ENCODE data around the gene HOXC5.

The HOXC5 gene

GRCh38 chr12:53986686-53987483 is 46.0 kb upstream of the HOXC5 start:
- no peak for DNase-seq (ENCODE audit: low read depth)
- H3K4me3 ChIP-seq (ENCODE audit: low read depth, low read length): no peak overlapping the region
- TF ChIP-seq, protein P1, sequence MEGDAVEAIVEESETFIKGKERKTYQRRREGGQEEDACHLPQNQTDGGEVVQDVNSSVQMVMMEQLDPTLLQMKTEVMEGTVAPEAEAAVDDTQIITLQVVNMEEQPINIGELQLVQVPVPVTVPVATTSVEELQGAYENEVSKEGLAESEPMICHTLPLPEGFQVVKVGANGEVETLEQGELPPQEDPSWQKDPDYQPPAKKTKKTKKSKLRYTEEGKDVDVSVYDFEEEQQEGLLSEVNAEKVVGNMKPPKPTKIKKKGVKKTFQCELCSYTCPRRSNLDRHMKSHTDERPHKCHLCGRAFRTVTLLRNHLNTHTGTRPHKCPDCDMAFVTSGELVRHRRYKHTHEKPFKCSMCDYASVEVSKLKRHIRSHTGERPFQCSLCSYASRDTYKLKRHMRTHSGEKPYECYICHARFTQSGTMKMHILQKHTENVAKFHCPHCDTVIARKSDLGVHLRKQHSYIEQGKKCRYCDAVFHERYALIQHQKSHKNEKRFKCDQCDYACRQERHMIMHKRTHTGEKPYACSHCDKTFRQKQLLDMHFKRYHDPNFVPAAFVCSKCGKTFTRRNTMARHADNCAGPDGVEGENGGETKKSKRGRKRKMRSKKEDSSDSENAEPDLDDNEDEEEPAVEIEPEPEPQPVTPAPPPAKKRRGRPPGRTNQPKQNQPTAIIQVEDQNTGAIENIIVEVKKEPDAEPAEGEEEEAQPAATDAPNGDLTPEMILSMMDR (IDR thresholded peaks at IDR 0.05; ENCODE audit: control insufficient read depth, extremely low read depth, insufficient read depth): no peak

DNA sequence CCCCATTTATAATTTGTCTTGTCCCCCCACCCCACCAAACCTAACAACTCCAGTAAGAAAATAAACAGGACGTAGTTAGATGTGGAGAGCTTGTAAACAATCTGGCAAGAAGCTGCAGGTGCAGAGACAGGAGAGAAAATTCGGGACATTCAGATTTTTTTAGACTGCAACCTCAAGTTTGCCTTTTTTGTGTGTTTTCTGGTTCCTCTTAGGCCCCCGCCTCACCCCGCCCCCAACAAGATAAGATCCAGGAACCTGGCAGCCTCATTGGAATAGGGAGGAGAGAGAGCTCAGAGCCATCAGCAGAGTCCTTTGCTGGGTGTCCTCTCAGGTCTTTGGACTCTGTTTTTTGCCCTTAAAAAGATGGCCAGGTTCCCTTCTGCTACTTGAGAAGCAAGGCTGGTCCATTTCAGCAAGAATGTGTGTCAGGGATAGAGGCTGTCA is 45.0 kb upstream of the HOXC5 start:
- DNase-seq (ENCODE audit: low read depth): no peak
- no peak overlapping the region for H3K4me3 ChIP-seq (ENCODE audit: low read depth, low read length)

DNA sequence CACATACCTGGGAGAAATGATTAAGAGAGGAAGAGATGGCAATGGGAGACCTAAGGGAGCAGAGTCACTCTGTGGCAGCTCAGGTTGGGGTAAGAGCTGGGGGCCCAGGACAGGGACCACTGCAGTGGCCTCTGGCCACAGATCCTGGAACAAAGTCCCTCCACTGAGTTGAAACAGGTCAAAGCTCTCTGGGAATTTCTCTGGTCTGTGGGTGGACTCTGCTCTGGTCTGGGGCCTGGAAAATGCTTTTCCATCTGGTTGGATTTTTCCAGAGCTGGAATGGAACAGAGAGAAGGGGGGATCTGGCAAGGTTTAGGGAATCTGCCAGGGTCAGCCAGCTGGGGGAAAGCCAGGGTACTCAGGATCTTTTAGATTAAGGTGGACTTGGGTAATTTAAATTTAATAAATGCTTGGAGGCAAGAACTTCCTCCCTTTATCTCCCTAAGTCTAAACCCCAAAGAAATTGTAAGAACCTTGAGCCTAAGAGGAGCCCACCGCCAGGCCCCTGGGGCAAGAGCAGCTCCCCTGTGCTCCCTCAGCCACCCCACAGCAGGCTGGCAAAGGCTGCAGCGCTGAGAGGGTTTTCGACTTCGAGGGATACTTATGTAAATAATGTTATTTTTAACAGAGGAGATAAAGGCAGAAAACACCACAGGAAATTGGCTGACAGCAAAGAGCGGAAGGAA is 44.2 kb upstream of the HOXC5 start:
- H3K4me3 ChIP-seq (ENCODE audit: low read depth, low read length): peak overlapping the region; percentile 31

More for the DNA sequence above, 45.0 kb upstream of the HOXC5 start:
- TF ChIP-seq, protein P1 (IDR thresholded peaks at IDR 0.05; ENCODE audit: control insufficient read depth, extremely low read depth, insufficient read depth): no peak

GRCh38 chr12:53989227-53990113 is 43.4 kb upstream of the HOXC5 start:
- TF ChIP-seq, protein P1 (IDR thresholded peaks at IDR 0.05; ENCODE audit: control insufficient read depth, extremely low read depth, insufficient read depth): peak; percentile 68
- H3K4me3 ChIP-seq (ENCODE audit: low read depth, low read length): peak overlapping the region; percentile 31
- DNase-seq (ENCODE audit: low read depth): no peak

More for the DNA sequence above, 44.2 kb upstream of the HOXC5 start:
- no peak for DNase-seq (ENCODE audit: low read depth)
- TF ChIP-seq, protein P1 (IDR thresholded peaks at IDR 0.05; ENCODE audit: control insufficient read depth, extremely low read depth, insufficient read depth): no peak

GRCh38 chr12:53990311-53991076 is 42.4 kb upstream of the HOXC5 start:
- DNase-seq (ENCODE audit: low read depth): no peak
- no peak overlapping the region for H3K4me3 ChIP-seq (ENCODE audit: low read depth, low read length)
- TF ChIP-seq, protein P1 (IDR thresholded peaks at IDR 0.05; ENCODE audit: control insufficient read depth, extremely low read depth, insufficient read depth): no peak

- TF ChIP-seq, protein P1 (IDR thresholded peaks at IDR 0.05; ENCODE audit: control insufficient read depth, extremely low read depth, insufficient read depth): no peak
- DNase-seq (ENCODE audit: low read depth): no peak
- H3K4me3 ChIP-seq (ENCODE audit: low read depth, low read length): no peak overlapping the region
These were observed 41.8 kb upstream of the HOXC5 start for GRCh38 chr12:53991077-53991460.
